ENCODE data around the gene MAP3K9.

The MAP3K9 gene

DNA sequence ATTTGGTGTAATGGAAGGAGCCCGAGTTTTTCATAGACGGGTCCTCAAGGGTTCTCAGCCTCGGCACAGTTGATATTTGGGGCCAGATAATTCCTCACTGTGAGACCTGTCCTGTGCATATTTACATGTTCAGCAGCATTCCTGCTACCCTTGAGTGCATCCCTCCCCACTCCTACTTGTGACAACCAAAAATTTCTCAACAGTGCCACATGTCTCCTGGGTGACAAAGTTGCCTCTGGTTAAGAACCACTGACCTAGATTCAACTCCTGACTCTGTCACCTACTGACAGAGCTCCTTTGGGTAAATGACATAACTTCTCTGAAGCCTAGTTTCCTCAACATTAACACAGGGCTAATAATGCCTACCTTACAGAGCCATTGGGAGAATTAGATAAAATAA is 107.2 kb downstream of the MAP3K9 start:
- TF ChIP-seq, protein P1, sequence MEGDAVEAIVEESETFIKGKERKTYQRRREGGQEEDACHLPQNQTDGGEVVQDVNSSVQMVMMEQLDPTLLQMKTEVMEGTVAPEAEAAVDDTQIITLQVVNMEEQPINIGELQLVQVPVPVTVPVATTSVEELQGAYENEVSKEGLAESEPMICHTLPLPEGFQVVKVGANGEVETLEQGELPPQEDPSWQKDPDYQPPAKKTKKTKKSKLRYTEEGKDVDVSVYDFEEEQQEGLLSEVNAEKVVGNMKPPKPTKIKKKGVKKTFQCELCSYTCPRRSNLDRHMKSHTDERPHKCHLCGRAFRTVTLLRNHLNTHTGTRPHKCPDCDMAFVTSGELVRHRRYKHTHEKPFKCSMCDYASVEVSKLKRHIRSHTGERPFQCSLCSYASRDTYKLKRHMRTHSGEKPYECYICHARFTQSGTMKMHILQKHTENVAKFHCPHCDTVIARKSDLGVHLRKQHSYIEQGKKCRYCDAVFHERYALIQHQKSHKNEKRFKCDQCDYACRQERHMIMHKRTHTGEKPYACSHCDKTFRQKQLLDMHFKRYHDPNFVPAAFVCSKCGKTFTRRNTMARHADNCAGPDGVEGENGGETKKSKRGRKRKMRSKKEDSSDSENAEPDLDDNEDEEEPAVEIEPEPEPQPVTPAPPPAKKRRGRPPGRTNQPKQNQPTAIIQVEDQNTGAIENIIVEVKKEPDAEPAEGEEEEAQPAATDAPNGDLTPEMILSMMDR (conservative IDR thresholded peaks at IDR 0.05; ENCODE audit: low read depth): no peak
- no peak for DNase-seq (ENCODE audit: low spot score)
- H3K27ac ChIP-seq: no peak overlapping the region
- ChIA-PET CTCF (no interaction called here), POLR2A (ENCODE audit: low non-redundant PET) (no interaction called here)

DNA sequence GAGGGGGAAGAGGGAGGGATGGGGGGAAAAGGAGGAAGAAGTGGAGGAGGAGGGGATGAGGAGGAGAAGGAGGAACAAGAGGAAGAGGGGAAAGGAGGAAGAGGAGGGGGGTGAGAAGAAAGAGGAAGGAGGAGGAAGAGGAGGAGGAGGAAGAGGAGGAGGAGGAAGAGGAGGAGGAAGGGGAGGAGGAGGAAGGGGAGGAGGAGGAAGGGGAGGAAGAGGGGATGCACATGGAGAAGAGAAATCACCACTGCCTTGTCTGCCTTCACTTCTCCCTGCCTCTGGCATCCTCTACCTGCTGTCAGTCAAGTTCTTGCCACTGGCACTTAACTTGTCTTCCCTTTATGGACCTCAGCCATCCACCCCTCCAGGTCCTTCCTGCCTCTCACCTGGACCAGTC is 107.7 kb downstream of the MAP3K9 start:
- CTCF ChIA-PET: interaction anchor here (0.5 kb wide), 1 partner anchor 1703 kb away, joined by 4 read pairs; no protein-coding TSS in a partner anchor
- POLR2A ChIA-PET (ENCODE audit: low non-redundant PET): no interaction called here
- TF ChIP-seq, protein P1 (conservative IDR thresholded peaks at IDR 0.05; ENCODE audit: low read depth): no peak
- no peak overlapping the region for H3K27ac ChIP-seq
- no peak for DNase-seq (ENCODE audit: low spot score)

DNA sequence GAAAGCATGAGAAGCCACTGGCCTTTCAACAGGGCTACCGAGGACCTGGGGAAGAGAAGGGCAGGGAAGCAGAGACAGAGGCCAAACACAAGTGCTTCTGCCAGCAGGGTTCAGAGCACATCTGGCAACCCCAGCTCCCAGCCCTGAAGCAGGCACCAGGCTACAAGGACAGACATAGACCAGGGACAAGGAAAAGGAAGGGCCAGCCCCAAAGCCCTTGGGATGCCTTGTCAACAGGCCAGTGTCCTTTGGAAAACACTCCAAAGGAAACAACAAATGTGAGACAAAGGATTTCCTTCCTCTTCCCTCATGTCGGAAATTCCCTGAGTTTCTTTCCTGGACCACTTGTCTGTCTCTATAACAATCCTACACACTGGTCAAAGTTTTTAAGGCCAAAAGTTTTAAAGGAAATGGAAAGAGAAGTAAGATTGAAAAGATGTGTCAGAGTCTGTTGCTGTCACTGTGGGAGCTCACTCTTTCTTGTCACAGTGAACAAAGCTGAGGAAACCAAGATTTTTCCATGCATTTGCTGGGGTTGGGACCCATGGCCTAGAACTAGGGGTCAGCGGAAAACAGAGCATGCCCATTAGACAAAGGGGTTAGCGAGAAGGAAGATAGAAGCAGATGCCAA is 108.2 kb downstream of the MAP3K9 start:
- ChIA-PET CTCF (interaction anchor here (0.5 kb wide), 1 partner anchor 1703 kb away, joined by 4 read pairs; no protein-coding TSS in a partner anchor), POLR2A (ENCODE audit: low non-redundant PET) (no interaction called here)
- no peak for DNase-seq (ENCODE audit: low spot score)
- H3K27ac ChIP-seq: no peak overlapping the region
- TF ChIP-seq, protein P1 (conservative IDR thresholded peaks at IDR 0.05; ENCODE audit: low read depth): no peak

DNA sequence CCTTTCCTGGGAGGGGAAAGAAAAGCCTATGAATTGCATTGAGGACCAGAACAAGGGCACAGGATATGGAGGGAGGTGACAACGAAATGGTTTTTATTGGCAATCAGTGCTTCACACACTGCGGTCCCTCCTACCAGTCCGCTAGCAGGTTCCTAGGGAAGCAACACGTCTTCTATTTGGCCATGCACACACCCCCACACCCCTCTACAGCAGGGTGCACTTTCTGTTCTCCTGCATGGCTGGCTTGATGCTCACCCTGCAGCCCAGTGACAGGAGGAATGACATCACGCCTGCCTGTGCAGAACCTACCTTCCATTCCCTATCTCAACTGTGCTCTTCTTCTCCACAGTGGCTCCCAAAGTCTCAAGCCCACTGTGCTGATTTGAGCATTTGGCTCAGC is 109.7 kb downstream of the MAP3K9 start:
- H3K27ac ChIP-seq: no peak overlapping the region
- CTCF ChIA-PET: no interaction called here
- no peak for DNase-seq (ENCODE audit: low spot score)
- TF ChIP-seq, protein P1 (conservative IDR thresholded peaks at IDR 0.05; ENCODE audit: low read depth): no peak
- POLR2A ChIA-PET (ENCODE audit: low non-redundant PET): no interaction called here

GRCh38 chr14:70698288-70698687 is 111.0 kb downstream of the MAP3K9 start:
- CTCF ChIA-PET: no interaction called here
- peak; percentile 59 for DNase-seq (ENCODE audit: low spot score)
- POLR2A ChIA-PET (ENCODE audit: low non-redundant PET): no interaction called here
- TF ChIP-seq, protein P1 (conservative IDR thresholded peaks at IDR 0.05; ENCODE audit: low read depth): no peak
- peak overlapping the region; percentile 47 for H3K27ac ChIP-seq

GRCh38 chr14:70697701-70698100 is 111.6 kb downstream of the MAP3K9 start:
- no peak overlapping the region for H3K27ac ChIP-seq
- TF ChIP-seq, protein P1 (conservative IDR thresholded peaks at IDR 0.05; ENCODE audit: low read depth): no peak
- CTCF ChIA-PET: no interaction called here
- DNase-seq (ENCODE audit: low spot score): no peak
- POLR2A ChIA-PET (ENCODE audit: low non-redundant PET): no interaction called here

Measured in RWPE1 (cell line).